Fibroblast of gingiva (primary cell): ENCODE data around the gene CROCC.

ENCODE experiments used
- DNase-seq: peaks from one replicate; pipeline ENCODE4 v3.0.0-alpha.2; 2011; ENCODE audit warnings: low read depth

CROCC gene

DNA sequence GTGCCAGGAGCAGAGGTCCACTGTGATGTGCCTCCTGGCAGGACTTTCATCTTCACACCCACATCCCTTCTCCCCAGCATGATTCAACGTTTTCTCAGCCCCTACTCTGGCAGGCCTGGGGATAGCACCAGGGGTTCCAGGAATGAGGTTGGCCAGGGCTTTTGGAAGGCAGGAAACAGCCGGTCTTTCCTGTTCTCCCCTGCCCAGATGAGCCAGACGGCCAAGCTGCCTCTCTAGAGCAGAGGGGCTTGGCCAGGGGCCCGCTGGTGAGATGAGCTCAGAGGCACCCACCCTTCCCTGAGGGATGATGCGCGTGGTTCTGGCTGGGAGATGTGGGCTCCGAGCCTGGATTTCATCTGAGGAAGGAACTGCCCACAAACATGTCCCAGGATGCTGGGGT lies 63.0 kb downstream of the CROCC start:
- DNase-seq, result peak; percentile 88

DNA sequence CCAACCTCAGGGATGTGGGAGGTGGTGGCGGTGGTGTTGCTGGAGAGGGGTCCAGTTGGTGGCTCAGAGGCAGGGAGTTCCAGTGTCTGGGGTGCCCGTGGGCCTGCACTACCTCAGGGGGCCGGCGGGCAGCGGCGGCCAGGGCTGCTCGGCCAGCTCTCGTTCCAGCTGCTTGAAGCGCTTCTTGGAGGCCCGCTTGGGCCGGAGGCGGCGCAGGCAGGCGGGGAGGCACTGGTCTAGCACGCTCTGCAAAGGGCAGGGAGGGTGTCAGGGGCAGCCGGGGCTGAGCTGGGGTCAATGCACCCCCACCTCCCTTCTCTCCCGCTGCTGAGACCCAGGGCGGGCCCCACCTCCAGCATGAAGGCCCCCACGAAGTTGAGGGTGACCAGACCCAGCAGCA lies 64.4 kb downstream of the CROCC start:
- no peak for DNase-seq

DNA sequence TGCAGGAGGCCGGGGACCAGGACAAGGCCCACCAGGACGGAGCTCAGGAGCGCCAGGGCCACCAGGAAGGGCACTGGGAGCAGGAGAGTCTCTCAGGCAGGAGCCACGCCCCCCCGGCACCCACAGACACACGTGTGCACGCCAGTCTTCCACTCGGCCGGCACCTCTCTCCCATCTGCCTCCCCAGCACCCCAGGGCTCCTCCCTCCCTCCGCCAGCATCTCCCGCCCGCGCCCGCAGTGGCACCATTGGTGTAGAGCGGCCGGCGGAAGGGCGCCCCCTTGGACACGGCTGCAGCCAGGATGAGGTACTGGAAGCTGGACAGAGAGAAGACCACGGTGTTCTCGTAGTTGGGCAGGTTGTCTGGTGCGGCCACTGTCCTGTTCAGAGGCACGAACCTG lies 64.8 kb downstream of the CROCC start:
- DNase-seq, result no peak

DNA sequence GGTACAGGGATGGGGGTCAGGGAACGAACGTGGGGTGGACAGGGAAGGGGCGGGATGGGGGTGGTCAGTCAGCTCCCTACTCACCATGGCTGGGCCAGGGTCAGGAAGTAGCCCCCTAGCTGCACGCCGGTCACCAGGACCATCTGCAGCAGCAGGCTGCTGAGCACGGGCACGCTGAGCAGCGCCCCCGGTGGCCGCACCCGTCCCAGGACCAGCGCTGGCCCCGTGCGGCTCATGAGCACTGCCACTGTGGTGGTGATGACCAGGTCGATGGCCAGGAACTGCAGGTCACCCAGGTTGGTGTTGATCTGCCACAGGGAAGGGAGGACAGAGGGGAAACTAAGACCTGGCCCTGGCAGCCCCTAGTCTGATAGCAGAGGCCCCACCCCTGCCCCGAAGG lies 65.2 kb downstream of the CROCC start:
- no peak for DNase-seq

DNA sequence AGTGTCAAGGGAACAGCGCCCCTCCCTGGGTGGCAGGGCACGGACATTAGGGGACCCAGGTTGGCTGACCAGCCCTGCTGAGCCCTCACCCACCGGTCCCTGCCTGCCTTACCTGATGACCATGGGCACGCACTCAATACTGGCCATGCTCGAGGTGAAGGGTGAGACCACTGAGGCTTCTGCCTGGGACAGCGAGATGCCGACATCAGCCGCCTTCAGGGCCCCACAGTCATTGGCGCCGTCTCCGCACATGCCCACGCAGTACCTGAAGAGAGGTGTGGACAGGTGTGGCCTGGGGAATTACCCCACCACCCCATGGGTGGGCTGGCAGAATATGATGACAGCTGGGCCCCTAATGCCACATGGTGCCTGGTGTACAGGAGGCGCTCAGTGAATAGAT lies 66.5 kb downstream of the CROCC start:
- DNase-seq, result no peak

DNA sequence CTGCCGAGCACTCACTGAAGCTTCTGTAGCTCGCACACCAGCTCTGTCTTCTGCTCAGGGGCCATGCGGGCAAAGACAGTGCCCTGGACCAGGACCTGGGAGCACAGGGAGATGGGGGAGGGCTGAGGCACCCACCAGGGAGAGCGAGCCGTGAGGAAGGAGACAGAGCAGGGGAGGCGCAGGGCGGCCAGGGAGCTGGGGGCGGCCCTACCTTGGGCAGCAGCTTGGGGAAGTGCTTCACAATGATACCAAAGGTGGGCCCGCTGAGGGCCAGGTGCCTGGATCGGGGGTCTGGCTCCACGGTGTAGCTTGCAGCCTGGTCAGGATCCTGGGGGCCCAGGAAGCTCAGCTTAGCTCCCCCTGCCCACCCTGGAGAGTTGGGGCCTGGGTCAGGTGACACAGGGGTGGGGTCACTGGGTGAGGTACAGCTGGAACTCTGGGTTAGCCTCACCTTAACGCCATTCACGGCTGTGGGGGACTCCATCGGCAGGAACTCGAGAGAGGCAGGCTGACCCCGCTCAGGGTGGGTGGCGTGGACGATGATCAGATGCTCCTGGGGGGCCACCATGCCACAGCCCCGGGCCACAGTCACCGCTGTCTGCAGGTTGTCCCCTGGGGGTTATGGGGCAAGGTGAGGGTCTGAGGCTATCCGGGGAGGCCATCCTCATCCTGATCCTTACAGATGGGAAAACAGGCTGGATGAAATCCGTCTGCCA lies 68.1 kb downstream of the CROCC start:
- no peak for DNase-seq

DNA sequence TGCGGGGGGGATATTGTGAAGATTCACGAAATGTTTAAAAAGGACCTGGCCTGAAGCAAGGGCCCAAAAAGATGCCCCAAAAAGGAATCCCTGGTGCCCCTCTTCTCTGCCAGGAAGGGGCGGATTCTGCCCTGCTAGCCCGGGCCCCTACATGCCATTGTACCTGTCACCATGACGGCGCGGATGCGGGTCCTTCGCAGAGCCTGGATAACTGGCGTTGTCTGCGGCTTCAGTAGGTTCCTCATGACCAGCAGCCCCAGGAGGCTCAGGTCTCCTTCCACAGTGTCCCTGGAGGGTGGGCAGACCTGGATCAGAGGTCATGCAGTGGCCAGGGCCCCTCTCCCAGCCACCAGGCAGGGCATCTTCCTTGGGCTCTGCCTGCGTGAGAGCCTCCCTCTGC lies 69.8 kb downstream of the CROCC start:
- no peak for DNase-seq

DNA sequence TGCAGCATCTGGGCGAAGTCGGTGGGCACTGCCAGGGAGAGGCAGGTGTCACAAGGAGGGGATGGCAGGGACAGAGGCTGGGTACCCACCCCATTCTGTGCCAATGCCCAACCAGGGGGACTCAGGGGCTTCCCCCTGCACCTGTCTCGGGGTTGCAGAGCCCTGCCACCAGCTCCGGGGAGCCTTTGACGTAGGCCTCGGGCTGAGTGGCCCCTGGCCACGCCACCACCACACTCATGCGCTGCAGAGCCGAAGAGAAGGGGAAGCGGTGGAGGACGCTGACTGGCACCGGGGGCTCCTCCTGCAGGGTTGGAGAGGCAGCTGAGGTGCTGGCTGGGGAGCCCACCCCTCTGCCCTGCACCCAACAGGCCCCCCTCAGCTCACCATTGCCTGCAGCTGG lies 70.4 kb downstream of the CROCC start:
- no peak for DNase-seq

DNA sequence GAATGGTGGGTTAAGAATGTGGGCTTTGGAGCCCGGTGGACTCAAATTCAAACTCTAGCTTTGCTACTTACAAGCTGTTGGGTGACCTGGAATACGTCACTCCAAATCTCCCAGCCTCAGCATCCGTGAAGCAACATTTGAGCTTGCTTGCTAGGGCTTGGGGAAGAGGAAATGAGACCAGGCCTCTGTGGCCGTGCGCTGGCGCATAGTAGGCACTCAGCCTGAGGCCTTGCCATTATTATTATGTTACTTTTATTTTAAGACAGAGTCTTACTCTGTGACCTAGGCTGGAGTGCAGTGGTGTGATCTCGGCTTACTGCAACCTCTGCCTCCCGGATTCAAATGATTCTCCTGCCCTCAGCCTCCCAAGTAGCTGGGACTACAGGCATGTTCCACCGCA lies 70.9 kb downstream of the CROCC start:
- no peak for DNase-seq

DNA sequence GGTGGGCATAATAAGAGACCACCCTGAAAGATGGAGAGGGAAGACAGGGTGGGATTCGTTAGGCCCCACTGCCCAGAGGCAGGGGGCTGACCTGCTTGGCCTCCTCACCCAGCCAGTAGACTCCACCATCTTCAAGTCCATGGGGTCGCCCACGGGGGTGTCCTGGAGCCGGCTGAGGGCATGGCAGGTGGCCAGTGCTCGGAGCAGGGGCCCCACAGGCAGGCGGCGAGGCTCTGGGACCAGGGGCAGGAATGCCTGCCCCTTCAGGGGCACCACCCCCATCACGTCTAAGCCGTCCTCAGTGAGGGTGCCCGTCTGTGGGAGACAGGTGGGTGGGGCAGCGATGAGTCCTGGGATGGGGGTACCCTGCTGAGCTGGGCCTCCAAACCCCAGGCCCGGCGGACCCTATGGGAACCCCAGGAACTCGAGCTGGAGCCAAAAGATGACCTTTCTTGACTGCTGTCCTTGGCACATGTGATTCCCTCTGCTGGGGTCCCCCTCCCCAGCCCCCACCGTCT lies 71.8 kb downstream of the CROCC start:
- DNase-seq, result no peak

DNA sequence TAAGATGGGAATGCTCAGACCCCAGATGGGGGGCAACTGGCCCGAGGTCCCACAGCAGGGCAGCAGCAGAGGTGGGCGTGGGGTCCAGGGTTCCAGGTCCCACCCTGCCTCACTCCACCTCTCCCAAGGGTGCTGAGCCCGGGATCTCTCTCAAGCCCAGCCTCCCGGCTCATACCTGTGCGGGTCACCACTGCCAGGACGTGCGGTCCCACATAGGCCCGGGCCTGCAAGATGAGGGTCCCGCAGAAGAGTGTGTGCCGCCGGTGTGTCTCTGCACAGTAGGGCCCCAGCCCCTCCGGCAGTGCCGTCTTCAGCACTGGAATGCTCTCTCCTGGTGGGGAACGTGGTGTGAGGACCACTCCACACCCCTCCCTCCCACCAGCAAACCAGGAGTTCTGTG lies 75.1 kb downstream of the CROCC start:
- no peak for DNase-seq

DNA sequence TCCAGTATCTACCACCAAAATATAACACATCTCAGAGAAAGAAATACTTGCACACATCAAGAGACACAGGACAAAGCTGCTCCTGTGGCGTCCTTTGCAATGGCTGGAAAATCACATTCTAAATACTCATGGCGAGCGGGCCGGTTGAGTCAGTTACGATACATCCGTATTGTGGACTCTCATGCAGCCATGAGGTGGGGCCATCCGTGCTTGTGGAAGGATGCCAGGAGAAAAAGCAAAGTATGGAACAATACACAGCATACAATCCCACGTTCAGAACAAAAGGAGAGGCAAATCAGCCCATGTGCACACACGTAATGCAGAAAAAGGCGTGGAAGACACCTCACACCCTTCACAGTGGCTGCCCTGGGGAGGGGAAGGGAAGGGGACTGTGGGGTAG lies 76.9 kb downstream of the CROCC start:
- DNase-seq, result no peak

DNA sequence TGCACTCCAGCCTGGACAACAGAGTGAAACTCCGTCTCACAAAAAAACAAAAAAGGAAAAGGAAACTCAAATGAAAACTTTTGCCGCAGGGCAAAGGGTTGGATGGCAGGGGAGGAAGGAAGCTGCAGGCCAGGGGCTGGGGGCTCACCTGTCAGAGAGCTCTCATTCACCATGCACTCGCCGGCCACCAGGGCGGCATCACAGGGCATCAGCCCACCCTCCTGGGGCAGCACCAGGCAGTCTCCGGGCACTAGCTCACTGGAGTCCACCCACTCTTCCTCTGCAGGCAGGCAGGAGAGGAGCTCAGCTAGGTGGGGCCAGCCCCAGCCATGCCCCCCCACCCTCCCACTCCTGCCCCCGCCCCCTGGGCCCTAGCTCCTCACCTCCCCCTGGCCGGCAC lies 78.1 kb downstream of the CROCC start:
- DNase-seq, result no peak

DNA sequence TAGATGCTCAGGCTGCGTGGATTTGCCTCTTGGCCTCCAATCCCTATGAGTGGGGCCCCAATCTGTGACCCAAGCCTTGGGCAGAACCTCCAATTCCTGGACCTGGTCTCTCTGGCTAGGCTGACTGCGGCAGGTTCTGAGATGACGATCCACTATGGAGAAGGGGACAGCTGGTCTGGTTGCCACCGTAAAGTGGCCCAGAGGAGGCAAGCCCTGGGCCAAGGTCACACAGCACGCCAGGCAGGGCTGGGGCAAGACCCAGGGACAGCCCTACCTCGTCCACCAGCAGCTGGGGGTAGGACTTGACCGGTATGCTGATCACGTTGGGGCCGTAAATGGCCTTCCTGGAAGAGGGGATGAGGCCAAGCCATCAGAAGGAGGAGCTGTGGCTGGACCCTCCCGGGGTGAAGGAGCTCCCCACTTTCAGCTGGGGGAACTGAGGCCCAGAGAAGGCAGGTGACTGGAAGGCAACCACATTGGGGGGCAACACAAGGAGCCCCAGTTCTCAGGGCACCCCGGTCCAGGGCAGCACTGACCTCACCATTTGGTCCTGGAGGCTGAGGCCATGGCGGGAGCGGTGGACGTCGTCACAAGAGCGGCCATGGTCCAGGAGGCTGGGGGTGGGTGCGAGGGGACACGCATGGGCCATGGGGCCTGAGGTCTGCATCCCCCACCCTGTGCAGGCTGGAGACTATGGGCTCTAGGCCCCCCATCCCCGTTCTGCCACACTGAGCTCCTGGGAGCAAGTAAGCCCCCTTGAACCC lies 80.2 kb downstream of the CROCC start:
- DNase-seq, result no peak

DNA sequence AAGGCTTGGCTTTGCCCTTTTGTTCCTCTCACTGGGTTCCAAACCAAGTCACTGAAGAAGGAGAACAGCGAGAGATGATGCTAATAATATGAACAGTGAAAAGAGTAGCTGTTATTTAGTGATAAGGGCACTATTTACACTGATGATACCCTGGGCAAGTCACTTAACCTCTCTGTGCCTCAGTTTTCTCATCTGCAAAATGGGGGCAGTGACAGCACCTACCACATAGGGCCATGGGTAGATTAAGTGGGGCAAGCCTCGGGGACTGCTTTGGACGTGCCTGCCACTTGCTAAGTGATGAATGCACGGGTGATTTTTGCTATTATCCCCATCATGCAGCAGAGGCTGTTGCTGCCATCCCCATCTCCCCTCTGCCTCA lies 80.8 kb downstream of the CROCC start:
- no peak for DNase-seq

DNA sequence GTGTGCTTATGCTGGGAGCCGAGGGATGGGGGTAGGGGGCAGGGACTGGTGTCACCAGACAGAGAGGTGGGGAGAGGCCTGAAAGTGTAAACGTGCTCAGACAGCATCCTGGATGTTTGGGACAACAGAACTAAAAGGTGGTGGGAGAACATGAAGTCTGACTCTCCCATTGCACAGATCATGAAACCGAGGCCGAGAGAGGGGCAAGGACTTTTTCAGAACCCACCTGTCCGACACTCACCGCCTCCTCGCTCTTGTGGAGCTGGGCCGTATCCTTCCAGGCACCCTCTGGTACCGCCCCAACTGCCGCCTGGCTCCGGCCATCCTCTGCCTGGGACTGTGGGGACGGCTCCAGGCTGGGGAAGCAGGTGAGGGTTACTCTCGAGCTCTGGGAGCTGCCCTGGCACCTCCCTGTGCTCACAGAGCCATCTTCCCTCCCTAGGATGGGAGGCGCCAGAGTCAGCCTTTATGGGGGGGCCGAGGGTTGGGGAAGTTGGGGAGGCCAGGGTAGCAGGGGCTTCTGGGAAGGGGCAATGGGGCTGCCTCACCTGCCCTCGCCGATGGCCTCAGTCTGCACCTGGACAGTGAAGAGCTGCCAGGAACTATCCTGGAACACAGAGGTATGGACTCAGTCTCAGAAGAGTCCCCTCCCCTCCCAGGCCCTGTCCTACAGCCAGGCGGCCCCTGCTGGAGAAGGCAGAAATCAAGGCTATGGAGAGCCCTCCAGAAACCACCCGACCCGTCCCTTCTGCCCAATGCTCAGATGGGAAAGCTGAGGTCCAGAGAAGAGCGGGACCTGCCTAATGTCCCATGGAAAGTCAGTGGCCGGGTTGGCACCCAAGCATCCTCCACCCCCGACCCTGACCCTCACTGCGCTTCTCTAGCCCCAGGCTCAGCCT lies 83.0 kb downstream of the CROCC start:
- DNase-seq, result no peak

DNA sequence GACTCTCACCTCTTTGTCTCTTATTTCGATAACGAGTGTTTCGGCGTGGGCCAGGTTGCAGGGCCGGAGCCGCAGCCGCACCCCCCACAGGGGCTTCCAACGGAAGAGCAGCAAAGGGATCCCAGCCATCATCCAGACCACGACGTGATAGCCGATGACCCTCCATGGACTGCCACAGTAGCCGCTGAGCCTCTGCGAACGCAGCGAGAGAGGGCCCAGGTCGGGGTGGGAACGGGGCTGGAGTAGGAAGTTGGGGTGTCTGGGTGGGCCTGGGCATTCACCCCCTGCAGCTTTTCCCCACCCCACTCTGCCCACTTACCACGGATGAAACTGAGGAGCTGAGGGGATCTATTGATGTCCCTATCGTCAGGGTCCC lies 83.6 kb downstream of the CROCC start:
- no peak for DNase-seq

DNA sequence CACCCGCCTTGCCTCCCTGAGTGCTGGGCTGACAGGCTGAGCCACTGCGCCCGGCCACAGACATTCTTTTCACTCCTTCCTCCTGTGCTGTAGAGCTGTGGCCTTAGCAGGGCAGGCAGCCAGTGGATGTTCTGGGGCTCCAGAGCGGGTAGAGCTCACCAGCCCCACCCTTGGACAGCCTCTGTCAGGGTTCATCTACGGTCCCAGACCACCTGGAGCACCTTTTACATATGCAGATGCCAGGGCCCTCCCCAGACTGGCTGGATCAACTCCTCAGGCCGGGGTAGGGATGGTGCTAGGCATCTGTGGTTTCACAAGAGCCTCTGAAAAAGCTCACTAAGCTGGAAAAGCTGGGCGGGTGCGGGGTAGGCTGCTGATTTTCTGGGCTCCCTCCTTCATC lies 85.4 kb downstream of the CROCC start:
- no peak for DNase-seq

DNA sequence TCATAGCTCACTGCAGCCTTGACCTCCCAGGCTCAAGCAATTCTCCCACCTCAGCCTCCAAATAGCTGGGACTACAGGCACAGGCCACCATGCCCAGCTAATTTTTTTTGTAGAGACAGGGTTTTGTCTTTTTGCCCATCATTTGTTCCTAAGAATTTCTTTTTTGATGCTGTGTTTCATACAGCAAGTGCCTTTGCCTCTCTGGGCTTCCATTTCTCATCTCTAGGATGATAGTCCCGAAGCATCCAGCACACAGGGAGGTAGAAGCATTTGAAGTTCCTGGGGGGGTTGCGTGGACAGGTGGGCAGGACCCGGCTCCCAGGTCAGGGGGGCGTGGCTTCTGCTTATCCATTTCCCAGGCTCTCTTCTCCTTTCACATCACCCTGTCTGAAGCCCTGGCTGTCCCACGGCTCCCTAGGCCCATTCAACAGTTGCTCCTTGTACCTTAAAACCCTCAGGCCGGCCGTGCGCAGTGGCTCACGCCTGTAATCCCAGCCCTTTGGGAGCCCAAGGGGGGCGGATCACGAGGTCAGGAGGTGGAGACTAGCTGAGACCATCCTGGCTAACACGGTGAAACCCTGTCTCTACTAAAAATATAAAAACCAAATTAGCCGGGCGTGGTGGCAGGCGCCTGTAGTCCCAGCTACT lies 86.6 kb downstream of the CROCC start:
- no peak for DNase-seq

DNA sequence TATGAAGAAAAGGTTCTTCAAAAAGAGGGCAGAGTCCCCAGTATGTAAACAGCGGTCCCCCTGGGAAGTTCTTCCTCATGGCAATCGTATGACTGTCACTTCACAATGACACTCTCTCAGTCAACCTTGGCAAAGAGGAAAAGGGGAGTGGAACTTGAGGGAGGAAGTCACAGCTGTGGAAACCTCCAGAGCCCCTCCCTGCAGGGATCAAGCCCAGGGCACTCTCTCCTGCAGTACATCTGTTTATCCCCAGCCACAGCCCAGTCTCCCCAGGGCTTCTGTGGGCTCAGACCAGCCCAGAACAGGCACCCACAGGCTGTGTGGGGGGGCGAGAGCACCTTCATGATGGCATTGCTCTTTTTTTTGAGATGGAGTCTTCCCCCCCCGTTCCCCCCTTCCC lies 88.0 kb downstream of the CROCC start:
- DNase-seq, result no peak

DNA sequence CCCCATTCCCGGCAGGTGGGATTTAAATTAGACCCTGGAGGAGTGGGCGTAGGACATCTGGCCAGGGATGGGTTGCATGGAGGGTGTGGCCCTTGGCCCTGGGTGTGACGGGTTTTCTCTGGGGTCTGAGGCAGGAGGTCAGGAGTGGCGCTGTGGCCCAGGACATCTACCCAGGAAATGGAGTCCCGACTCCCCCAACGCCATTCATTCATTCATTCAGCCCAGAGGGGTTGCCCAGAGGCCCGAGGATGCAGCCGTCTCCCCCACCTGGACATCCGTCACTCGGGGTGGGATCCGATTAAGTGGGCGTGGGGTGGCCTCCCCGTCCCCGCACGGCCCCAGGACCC lies 89.3 kb downstream of the CROCC start:
- no peak for DNase-seq
